K562 (cell line): Measurements from ENCODE around the gene RHOC. TPM values are rescaled to one million over a fixed set of nuclear protein-coding genes. Genes with fewer than 3 reads are reported as not detected.

Source experiments
- ATAC-seq: fragments of 200-7000 bp; cut with Tn5 transposase; 3 replicates; pipeline ENCODE4 v1.9.1; 2020; ENCODE audit warnings: moderate library complexity
- BruUV-seq: library from RNA; stranded (reverse); fragments of 400-500 nt; replicated peaks from 2 replicates; lab custom pipeline; 2021; lab: Mats Ljungman, UMichigan
- CTCF ChIA-PET: fragments of 300-600 bp; formaldehyde crosslinking; extraction: SDS; loops from one replicate; lab custom pipeline; 2021; ENCODE audit warnings: low intra/inter-chr PET ratio; lab: Yijun Ruan, JAX
- POLR2A ChIA-PET: fragments of 300-600, 350-650 bp; sonication (Branson Sonifier 250); formaldehyde crosslinking; extraction: SDS; loops from one replicate; lab custom pipeline; 2021; ENCODE audit warnings: antibody characterized with exemption, inconsistent platforms; lab: Yijun Ruan, JAX
- DNase-seq, 4 experiments: peaks; one replicate each; pipeline versions ENCODE4 v3.0.0 to v3.0.0-alpha.2; 2011 to 2018; ENCODE audit warnings: low spot score in 3 of 4, mixed read lengths in 3 of 4; ENCODE audit errors: extremely low read depth in 1 of 4
- FAIRE-seq: peaks from 2 replicates; lab custom pipeline; 2011; peaks lifted over from hg19 to GRCh38; lab: Jason Lieb, UNC
- H2AFZ ChIP-seq: 2 replicates; pipeline ENCODE4 v1.6.0; 2011; ENCODE audit warnings: low read depth, low read length, control low read depth, inconsistent platforms
- H3K27ac ChIP-seq: fragments of 200-600 bp; 3 replicates; pipeline ENCODE4 v1.8.0; 2011; ENCODE audit warnings: low read depth, mild to moderate bottlenecking, control low read depth, inconsistent platforms, low read length, moderate library complexity, mixed read lengths; ENCODE audit errors: extremely low read depth
- H3K27me3 ChIP-seq, 2 experiments: fragments of 300-600 bp in 1 of 2; 2 replicates in 1 of 2; 3 replicates in 1 of 2; pipeline versions ENCODE4 v1.6.0 to v1.8.0; 2011; ENCODE audit warnings: inconsistent platforms in 2 of 2, low read length in 2 of 2, mild to moderate bottlenecking in 1 of 2, mixed read lengths in 1 of 2, moderate library complexity in 1 of 2; ENCODE audit not compliant: control insufficient read depth in 2 of 2, insufficient read depth in 2 of 2
- H3K36me3 ChIP-seq: fragments of 300-600 bp; 3 replicates; pipeline ENCODE4 v1.8.0; 2011; ENCODE audit warnings: mild to moderate bottlenecking, low read length, inconsistent platforms; ENCODE audit not compliant: control insufficient read depth, insufficient read depth
- H3K4me1 ChIP-seq, 2 experiments: fragments of 200-600 bp in 1 of 2; replicated peaks in 1 of 2; 2 replicates in 1 of 2; 3 replicates in 1 of 2; pipeline versions ENCODE4 v1.5.1 to v1.8.0; 2011; ENCODE audit warnings: inconsistent platforms in 2 of 2, low read length in 2 of 2, mild to moderate bottlenecking in 1 of 2, mixed read lengths in 1 of 2, moderate library complexity in 1 of 2; ENCODE audit not compliant: control insufficient read depth in 2 of 2, insufficient read depth in 2 of 2
- H3K4me2 ChIP-seq: 2 replicates; pipeline ENCODE4 v1.6.1; 2011; ENCODE audit warnings: low read length, control low read depth, inconsistent platforms, mixed read lengths; ENCODE audit not compliant: insufficient read depth
- H3K4me3 ChIP-seq: fragments of 200-600 bp; sonication (generic), shearing (Covaris generic); 2 replicates; pipeline ENCODE4 v1.5.1; 2016; ENCODE audit warnings: control low read depth, inconsistent platforms
- H3K79me2 ChIP-seq: fragments of 200-600 bp; 3 replicates; pipeline ENCODE4 v1.8.0; 2011; ENCODE audit warnings: low read length, inconsistent platforms; ENCODE audit not compliant: control insufficient read depth, insufficient read depth
- H3K9ac ChIP-seq, 2 experiments: 2 replicates each; pipeline versions ENCODE4 v1.6.0 to v1.6.1; 2011; ENCODE audit warnings: low read depth in 2 of 2, low read length in 2 of 2, control low read depth in 1 of 2, inconsistent platforms in 1 of 2, mild to moderate bottlenecking in 1 of 2, mixed read lengths in 1 of 2; ENCODE audit not compliant: insufficient read depth in 1 of 2
- H3K9me1 ChIP-seq: one replicate; pipeline ENCODE4 v1.6.0; 2011; ENCODE audit warnings: inconsistent platforms, mild to moderate bottlenecking, low read length, moderate library complexity; ENCODE audit not compliant: control insufficient read depth, insufficient read depth
- H3K9me3 ChIP-seq: replicated peaks from 2 replicates; pipeline ENCODE4 v1.5.1; 2011; ENCODE audit warnings: low read depth, low read length, inconsistent platforms; ENCODE audit not compliant: control insufficient read depth, insufficient read depth
- H4K20me1 ChIP-seq: replicated peaks from 2 replicates; pipeline ENCODE4 v1.6.1; 2011; ENCODE audit warnings: low read length, inconsistent platforms, mixed read lengths; ENCODE audit not compliant: control insufficient read depth, insufficient read depth
- DIDO1 ChIP-seq: fragments of 450-650 bp; IDR thresholded peaks from 2 replicates; pipeline ENCODE4 v1.6.1; 2016; ENCODE audit warnings: low read depth, missing biosample characterization, missing genetic modification characterization
- ERF ChIP-seq: fragments of 450-650 bp; formaldehyde crosslinking; IDR thresholded peaks from 2 replicates; pipeline ENCODE4 v1.4.0; 2020; ENCODE audit warnings: mild to moderate bottlenecking, mixed read lengths
- HMG20A ChIP-seq: fragments of 450-650 bp; formaldehyde crosslinking; conservative IDR thresholded peaks from 2 replicates; pipeline ENCODE4 v1.4.0; 2020; ENCODE audit warnings: mild to moderate bottlenecking, mixed read lengths
- HMG20B ChIP-seq: fragments of 250-450 bp; sonication (Bioruptor Pico); IDR thresholded peaks from 2 replicates; pipeline ENCODE4 v1.5.0; 2021; ENCODE audit warnings: mild to moderate bottlenecking
- JUN ChIP-seq, 2 experiments: sonication (generic) in 1 of 2; formaldehyde crosslinking in 1 of 2; IDR thresholded peaks; 2 replicates each; pipeline versions ENCODE4 v1.6.1 to v1.8.0; 2012 to 2022; ENCODE audit warnings: borderline replicate concordance in 2 of 2, mild to moderate bottlenecking in 2 of 2, improper control_type of control experiment in 1 of 2, low read depth in 1 of 2, low read length in 1 of 2, missing genetic modification reagents in 1 of 2
- LCOR ChIP-seq: sonication (generic); formaldehyde crosslinking; IDR thresholded peaks from 2 replicates; pipeline ENCODE4 v1.8.0; 2022; ENCODE audit warnings: mild to moderate bottlenecking, missing genetic modification reagents
- MYNN ChIP-seq, 2 experiments: sonication (generic); formaldehyde crosslinking in 1 of 2; IDR thresholded peaks; 2 replicates each; pipeline versions ENCODE4 v1.5.0 to v1.6.1; 2016 to 2020; ENCODE audit warnings: antibody characterized with exemption in 1 of 2, missing genetic modification reagents in 1 of 2
- NEUROD1 ChIP-seq: fragments of 150-350 bp; IDR thresholded peaks from 2 replicates; pipeline ENCODE4 v1.6.1; 2014; ENCODE audit warnings: borderline replicate concordance, low read length, low read depth; ENCODE audit not compliant: partially characterized antibody
- NR0B1 ChIP-seq: fragments of 450-650 bp; IDR thresholded peaks from one replicate; pipeline ENCODE4 v1.6.1; 2018; ENCODE audit warnings: mild to moderate bottlenecking, moderate library complexity; ENCODE audit not compliant: partially characterized antibody
- OTX1 ChIP-seq: fragments of 450-650 bp; formaldehyde crosslinking; IDR thresholded peaks from 2 replicates; pipeline ENCODE4 v1.4.0; 2022; ENCODE audit warnings: mild to moderate bottlenecking
- POLR2H ChIP-seq: IDR thresholded peaks from 2 replicates; pipeline ENCODE4 v1.6.1; 2016; ENCODE audit warnings: missing genetic modification characterization, low read depth, mild to moderate bottlenecking, control low read depth, missing compliant biosample characterization, moderate library complexity
- U2AF2 ChIP-seq: fragments of 200-400 bp; formaldehyde crosslinking; optimal IDR thresholded peaks from 2 replicates; pipeline ENCODE3; 2017; ENCODE audit warnings: low read depth, mild to moderate bottlenecking, low read length
- ZBTB11 ChIP-seq, 3 experiments: fragments of 200-800 bp in 1 of 3; fragments of 250-450 bp in 1 of 3; fragments of 450-650 bp in 1 of 3; sonication (Bioruptor Pico) in 1 of 3; sonication (Bioruptor generic) in 1 of 3; formaldehyde crosslinking in 1 of 3; IDR thresholded peaks; 2 replicates each; pipeline versions ENCODE4 v1.6.1 to v1.8.0; 2016 to 2022; ENCODE audit warnings: mild to moderate bottlenecking in 2 of 3, missing genetic modification characterization in 2 of 3, missing compliant biosample characterization in 1 of 3, moderate library complexity in 1 of 3
- ZNF12 ChIP-seq: sonication (generic); formaldehyde crosslinking; IDR thresholded peaks from 2 replicates; pipeline ENCODE4 v1.4.0; 2020; ENCODE audit warnings: mild to moderate bottlenecking, missing genetic modification reagents
- ZNF263 ChIP-seq: sonication (generic); formaldehyde crosslinking; IDR thresholded peaks from 2 replicates; pipeline ENCODE4 v1.8.0; 2022; ENCODE audit warnings: mild to moderate bottlenecking, missing genetic modification reagents, borderline replicate concordance
- WGBS: fragments of 100-300 bp; shearing (Covaris generic); methylation state at CpG from one replicate; pipeline ENCODE4 v1.1.6; 2016; ENCODE audit warnings: low coverage, mixed read lengths; ENCODE audit not compliant: insufficient coverage; ENCODE audit errors: missing lambda C conversion rate; 5-methylcytosine and 5-hydroxymethylcytosine counted together
- in situ Hi-C: fragments of 300-500 bp; cut with MboI; formaldehyde crosslinking; loops from 4 replicates; pipeline ENCODE4 v1.15.0; 2018; ENCODE audit warnings: inconsistent platforms, mixed read lengths
- intact Hi-C: fragments of 100-400 bp; cut with micrococcal nuclease; formaldehyde crosslinking; loops from 2 replicates; pipeline ENCODE4 v1.14.2; 2022
- polyA plus RNA-seq, 8 experiments: library from polyadenylated mRNA; depleted of rRNA in 4 of 8; stranded (reverse) in 5 of 8; unstranded in 3 of 8; fragments of >200 nt; fragmentation: Nextera tagmentation in 2 of 8; fragmentation: Illumina TruSeq in 1 of 8; extraction: Ambion mirVana in 2 of 8; extraction: Trizol in 1 of 8; gene quantifications; 2 replicates each; pipeline versions ENCODE4 v1.2.1 to v1.2.3, GENCODE V29; 2011 to 2014; ENCODE audit warnings: inconsistent platforms in 1 of 8, missing spikeins in 1 of 8
- total RNA-seq, 7 experiments: library from RNA; depleted of rRNA in 6 of 7; stranded (reverse); fragments of >200 nt in 6 of 7; fragmentation: Illumina TruSeq in 2 of 7; extraction: Trizol in 2 of 7; gene quantifications; 2 replicates each; pipeline versions ENCODE4 v1.2.1 to v1.2.3, GENCODE V29; 2011 to 2021; ENCODE audit warnings: low replicate concordance in 1 of 7

Gene RHOC
- total and polyA plus RNA-seq, 9 of the 15 experiments (the other 6 are each of a cell fraction or from before 2014, with no cell fraction given): 35.2 to 364 (median 204) TPM

- H3K79me2 ChIP-seq: peaks cover 56% of the 10 kb centered on the region
- H3K27me3 ChIP-seq: no peaks in the 10 kb centered on the region
- peaks cover 35% of the 10 kb centered on the region for H3K36me3 ChIP-seq
- in situ Hi-C loops: no loop called here
- H3K4me1 ChIP-seq: peaks cover 18 to 42% of the 10 kb centered on the region in 2 experiments
- no peaks in the 10 kb centered on the region for H4K20me1 ChIP-seq
- no peaks in the 10 kb centered on the region for H3K9me1 ChIP-seq
- CTCF ChIA-PET: no interaction called here
- peak overlapping the region; percentile 87 to 98 for H3K9ac ChIP-seq
- FAIRE-seq (peak; percentile 29), ATAC-seq (no peak), DNase-seq (no peak)
- POLR2A ChIA-PET: interaction anchor here (0.6 to 7.3 kb wide), 7 partner anchors 13 to 59 kb away, joined by 4 to 104 read pairs (median 30); no protein-coding TSS in a partner anchor
- TSS peak; percentile 19 for BruUV-seq
- no peaks in the 10 kb centered on the region for H3K9me3 ChIP-seq
- peak overlapping the region; percentile 71 for H3K4me3 ChIP-seq
- peak overlapping the region; percentile 89 for H2AFZ ChIP-seq
- H3K27ac ChIP-seq: peak overlapping the region; percentile 86
- peak overlapping the region; percentile 85 for H3K4me2 ChIP-seq
- WGBS: 21% methylated on average over 7 of the region's 7 CpGs
- intact Hi-C loops: no loop called here
- 0 out of 2 replicates have a peak, but pooled peaks have one; percentile 3 for TF ChIP-seq POLR2H
- TF ChIP-seq MYNN (IDR thresholded peaks at IDR 0.05): peak; percentile 99
- TF ChIP-seq MYNN (CRISPR knock-in tag; IDR thresholded peaks at IDR 0.05): peak; percentile 86
- TF ChIP-seq NEUROD1: no peak
- no peak for TF ChIP-seq ERF (CRISPR knock-in tag)
- TF ChIP-seq OTX1: no peak
- TF ChIP-seq HMG20B (CRISPR knock-in tag): 0 out of 2 replicates have a peak, but pooled peaks have one; percentile 63
- no peak for TF ChIP-seq HMG20A (CRISPR knock-in tag)
- TF ChIP-seq ZNF12: peak; percentile 98
- TF ChIP-seq JUN (IDR thresholded peaks at IDR 0.05; ENCODE audit: borderline replicate concordance, low read depth, low read length): no peak
- no peak for TF ChIP-seq JUN (CRISPR knock-in tag; IDR thresholded peaks at IDR 0.05; ENCODE audit: borderline replicate concordance)
- TF ChIP-seq ZBTB11 (CRISPR knock-in tag; IDR thresholded peaks at IDR 0.05): 0 out of 6 replicates have a peak, but pooled peaks of 1 of the 3 experiments have one; percentile 6
- peak; percentile 40; the same call in 1 of the 2 replicates for TF ChIP-seq ZNF263 (CRISPR knock-in tag)
- no peak for TF ChIP-seq U2AF2
- no peak for TF ChIP-seq NR0B1
- TF ChIP-seq LCOR (CRISPR knock-in tag): 0 out of 2 replicates have a peak, but pooled peaks have one; percentile 9
- TF ChIP-seq DIDO1 (tag): no peak
Measured at GRCh38 chr1:112675728-112676381, 31.1 kb downstream of the RHOC start.
